ENCODE measurements around the gene SMYD3.
"Not testable (repeated sequence)": the region's sequence is repeated elsewhere in the genome, so short reads cannot be mapped to it uniquely, and the experiment has no call there.

The SMYD3 gene

GRCh38 chr1:245958016-245958415 lies 549.1 kb downstream of the SMYD3 start:
- Histone ChIP-seq H3K4me3 (no peak overlapping the region), H3K27ac (no peak overlapping the region)
- TF ChIP-seq CTCF (IDR thresholded peaks at IDR 0.05): no peak
- no peak for DNase-seq (ENCODE audit: low spot score)

- H3K27ac ChIP-seq: no peak overlapping the region
- no peak for TF ChIP-seq CTCF (IDR thresholded peaks at IDR 0.05)
- no peak overlapping the region for H3K4me3 ChIP-seq
- DNase-seq (ENCODE audit: low spot score): no peak
Measured at GRCh38 chr1:245957427-245957826, 549.7 kb downstream of the SMYD3 start.

- no peak overlapping the region for H3K4me3 ChIP-seq
- no peak for DNase-seq (ENCODE audit: low spot score)
- no peak overlapping the region for H3K27ac ChIP-seq
- TF ChIP-seq CTCF (IDR thresholded peaks at IDR 0.05): no peak
Measured at GRCh38 chr1:245956225-245956624, 550.9 kb downstream of the SMYD3 start.

- no peak for DNase-seq (ENCODE audit: low spot score)
- H3K27ac ChIP-seq: peak overlapping the region in 1 of 2 donors; percentile 29
- peak overlapping the region; percentile 56 for H3K4me3 ChIP-seq
- TF ChIP-seq CTCF (IDR thresholded peaks at IDR 0.05): no peak
Measured at GRCh38 chr1:245953876-245954660, 553.0 kb downstream of the SMYD3 start.

- no peak for TF ChIP-seq CTCF (IDR thresholded peaks at IDR 0.05)
- DNase-seq (ENCODE audit: low spot score): no peak
- H3K27ac ChIP-seq: no peak overlapping the region
- no peak overlapping the region for H3K4me3 ChIP-seq
Measured at GRCh38 chr1:245952383-245953026, 554.6 kb downstream of the SMYD3 start.

- DNase-seq (ENCODE audit: low spot score): no peak
- Histone ChIP-seq H3K4me3 (no peak overlapping the region), H3K27ac (no peak overlapping the region)
- TF ChIP-seq CTCF (IDR thresholded peaks at IDR 0.05): no peak
Measured at GRCh38 chr1:245948786-245949185, 558.3 kb downstream of the SMYD3 start.

GRCh38 chr1:245946905-245947304 lies 560.2 kb downstream of the SMYD3 start:
- no peak for TF ChIP-seq CTCF (IDR thresholded peaks at IDR 0.05)
- peak overlapping the region; percentile 27 for H3K4me3 ChIP-seq
- H3K27ac ChIP-seq: no peak overlapping the region
- DNase-seq (ENCODE audit: low spot score): no peak

- not testable (repeated sequence) for H3K27ac ChIP-seq; H3K4me3 ChIP-seq; DNase-seq (ENCODE audit: low spot score)
Measured at GRCh38 chr1:245945136-245945535, 561.9 kb downstream of the SMYD3 start.

Measured in coronary artery (tissue), 2 donors.